ENCODE measurements around the gene EIF4E2. TPM values are rescaled to one million over a fixed set of nuclear protein-coding genes. Genes with fewer than 3 reads are reported as not detected.

EIF4E2 gene
- total RNA-seq, 2 donors from 2014 or later = 54.0 to 62.0 TPM

Other genes starting within 250 kb of the EIF4E2 start
- gene ALPP, start 171.9 kb upstream of the EIF4E2 start, total RNA-seq = under 1 TPM; 0.16 to 0.53 TPM
- not detected for gene ALPG, start 143.8 kb upstream of the EIF4E2 start, total RNA-seq
- gene ALPI, start 94.5 kb upstream of the EIF4E2 start, total RNA-seq = not detected
- not detected for gene ECEL1, start 62.9 kb upstream of the EIF4E2 start, total RNA-seq
- not detected for gene PRSS56, start 30.3 kb upstream of the EIF4E2 start, total RNA-seq
- gene CHRND, start 24.5 kb upstream of the EIF4E2 start, total RNA-seq = not detected
- gene CHRNG, start 11.0 kb upstream of the EIF4E2 start, total RNA-seq = not detected
- 1 to 10 TPM; 6.8 to 7.3 TPM for gene TIGD1, start 132 bp upstream of the EIF4E2 start, total RNA-seq
- 1 to 10 TPM in 1 of 2 donors, under 1 TPM in 1; 0.29 to 2.4 TPM for gene EFHD1, start 82.9 kb downstream of the EIF4E2 start, total RNA-seq
- 10 to 100 TPM; 63.4 to 64.7 TPM for gene GIGYF2, start 146.6 kb downstream of the EIF4E2 start, total RNA-seq
- not detected for gene KCNJ13, start 225.9 kb downstream of the EIF4E2 start, total RNA-seq

Data from activated naive CD4-positive, alpha-beta T cell treated with anti-CD3 and anti-CD28 coated beads, Interleukin-2, amount 50 U/mL, for 72 hours (primary cell).